A673 (cell line): Measurements from ENCODE around the gene CHST15. TPM values are rescaled to one million over a fixed set of nuclear protein-coding genes. Genes with fewer than 3 reads are reported as not detected.

Experiments used
- BruUV-seq: library from RNA; stranded (reverse); fragments of 400-500 nt; replicated peaks from 2 replicates; lab custom pipeline; 2021; lab: Mats Ljungman, UMichigan
- CTCF ChIA-PET: fragments of 300-600 bp; sonication (Branson Sonifier 250); formaldehyde crosslinking; loops from one replicate; lab custom pipeline; 2022; ENCODE audit warnings: antibody characterized with exemption; lab: Charles Lee
- POLR2A ChIA-PET: fragments of 300-600 bp; sonication (Branson Sonifier 250); formaldehyde crosslinking; loops from one replicate; lab custom pipeline; 2022; ENCODE audit warnings: antibody characterized with exemption; ENCODE audit not compliant: low non-redundant PET; lab: Charles Lee
- DNase-seq: peaks from one replicate; pipeline ENCODE4 v3.0.0-alpha.2; 2015; ENCODE audit warnings: low spot score
- H3K27ac ChIP-seq: fragments of 200-600 bp; sonication (generic); 2 replicates; pipeline ENCODE4 v1.5.1; 2016; ENCODE audit warnings: mixed run types, low read depth, mild to moderate bottlenecking, mixed read lengths, antibody characterized with exemption, low read length; ENCODE audit not compliant: poor library complexity, severe bottlenecking
- H3K27me3 ChIP-seq: fragments of 200-600 bp; sonication (generic); replicated peaks from 2 replicates; pipeline ENCODE4 v1.6.1; 2017; ENCODE audit warnings: mixed run types, low read depth, mild to moderate bottlenecking, mixed read lengths, antibody characterized with exemption, low read length; ENCODE audit not compliant: insufficient read depth, poor library complexity
- H3K36me3 ChIP-seq: fragments of 200-600 bp; sonication (generic); 2 replicates; pipeline ENCODE4 v1.6.1; 2016; ENCODE audit warnings: mixed run types, mild to moderate bottlenecking, mixed read lengths, antibody characterized with exemption, low read length; ENCODE audit not compliant: insufficient read depth, poor library complexity, severe bottlenecking
- H3K4me1 ChIP-seq: fragments of 200-600 bp; sonication (generic); 2 replicates; pipeline ENCODE4 v1.6.1; 2017; ENCODE audit warnings: mixed run types, mild to moderate bottlenecking, mixed read lengths, antibody characterized with exemption, low read length; ENCODE audit not compliant: insufficient read depth, poor library complexity, severe bottlenecking
- H3K4me3 ChIP-seq: fragments of 200-600 bp; sonication (generic); 2 replicates; pipeline ENCODE4 v1.5.1; 2016; ENCODE audit warnings: low read depth, mixed run types, mild to moderate bottlenecking, mixed read lengths, low read length; ENCODE audit not compliant: poor library complexity, severe bottlenecking
- H3K9me3 ChIP-seq: fragments of 200-600 bp; sonication (generic); 2 replicates; pipeline ENCODE4 v1.6.1; 2016; ENCODE audit warnings: mixed run types, low read depth, mild to moderate bottlenecking, mixed read lengths, antibody characterized with exemption, low read length; ENCODE audit not compliant: poor library complexity, severe bottlenecking
- EZH2 ChIP-seq: fragments of 200-600 bp; sonication (generic); IDR thresholded peaks from 2 replicates; pipeline ENCODE4 v1.6.1; 2017; ENCODE audit warnings: borderline replicate concordance, low read depth, mild to moderate bottlenecking, mixed read lengths, antibody characterized with exemption, low read length; ENCODE audit not compliant: poor library complexity, severe bottlenecking
- intact Hi-C: fragments of 100-400 bp; cut with micrococcal nuclease; formaldehyde crosslinking; loops from one replicate; pipeline ENCODE4 v1.10.0; 2022; ENCODE audit not compliant: unreplicated experiment
- total RNA-seq: library from RNA; stranded (reverse); gene quantifications from 2 replicates; pipeline ENCODE4 v1.2.3, GENCODE V29; 2021
- TF ChIP-seq, protein P1 (sequence below): fragments of 300-800, 200-600 bp; sonication (generic); conservative IDR thresholded peaks from 2 replicates; pipeline ENCODE4 v1.5.1; 2017; ENCODE audit warnings: low read depth, mild to moderate bottlenecking, antibody characterized with exemption, low read length, moderate library complexity, mixed read lengths

CHST15 gene
- total RNA-seq, 1 experiment from 2014 or later, result 1.7 TPM

DNA sequence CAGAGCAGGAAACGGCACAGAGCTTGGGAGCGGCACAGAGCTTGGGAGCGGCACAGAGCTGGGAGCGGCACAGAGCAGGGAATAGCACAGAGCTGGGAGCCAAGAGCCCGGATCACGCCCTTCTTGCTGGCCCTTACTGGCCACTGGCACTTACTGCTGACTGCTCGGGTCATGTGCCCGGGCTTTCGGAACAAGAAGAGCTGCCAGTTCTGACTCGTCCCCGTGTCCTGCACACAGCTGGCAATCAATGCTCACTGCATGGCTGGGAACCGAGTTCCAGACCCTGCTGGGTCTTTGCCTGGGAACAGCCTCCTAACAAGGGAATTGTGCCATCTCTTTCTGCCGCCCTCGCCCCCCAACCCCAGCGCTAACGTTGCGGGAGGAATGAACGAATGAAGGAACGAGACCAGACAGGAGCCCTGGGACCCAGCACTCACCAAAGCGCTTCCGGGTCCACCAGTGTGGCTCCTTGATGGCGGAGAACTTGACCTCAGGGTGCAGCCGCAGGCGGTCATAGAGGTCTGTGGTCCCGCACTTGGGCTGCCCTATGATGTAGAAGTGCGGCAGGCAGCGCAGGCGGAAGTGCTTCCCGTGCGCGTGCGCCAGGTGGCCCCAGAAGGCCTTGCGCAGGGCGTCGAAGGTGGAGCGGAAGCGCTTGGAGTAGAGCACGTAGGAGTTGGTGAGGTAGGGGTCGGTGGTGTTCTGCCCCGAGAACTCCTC is 49.1 kb downstream of the CHST15 start:
- DNase-seq, result no peak
- H3K36me3 ChIP-seq, result no peaks in the 10 kb centered on the region
- no peaks in the 10 kb centered on the region for H3K4me1 ChIP-seq
- no peaks in the 10 kb centered on the region for H3K9me3 ChIP-seq
- CTCF ChIA-PET, result no interaction called here
- H3K4me3 ChIP-seq, result no peak overlapping the region
- POLR2A ChIA-PET, result no interaction called here
- H3K27me3 ChIP-seq, result no peaks in the 10 kb centered on the region
- TF ChIP-seq, protein P1, sequence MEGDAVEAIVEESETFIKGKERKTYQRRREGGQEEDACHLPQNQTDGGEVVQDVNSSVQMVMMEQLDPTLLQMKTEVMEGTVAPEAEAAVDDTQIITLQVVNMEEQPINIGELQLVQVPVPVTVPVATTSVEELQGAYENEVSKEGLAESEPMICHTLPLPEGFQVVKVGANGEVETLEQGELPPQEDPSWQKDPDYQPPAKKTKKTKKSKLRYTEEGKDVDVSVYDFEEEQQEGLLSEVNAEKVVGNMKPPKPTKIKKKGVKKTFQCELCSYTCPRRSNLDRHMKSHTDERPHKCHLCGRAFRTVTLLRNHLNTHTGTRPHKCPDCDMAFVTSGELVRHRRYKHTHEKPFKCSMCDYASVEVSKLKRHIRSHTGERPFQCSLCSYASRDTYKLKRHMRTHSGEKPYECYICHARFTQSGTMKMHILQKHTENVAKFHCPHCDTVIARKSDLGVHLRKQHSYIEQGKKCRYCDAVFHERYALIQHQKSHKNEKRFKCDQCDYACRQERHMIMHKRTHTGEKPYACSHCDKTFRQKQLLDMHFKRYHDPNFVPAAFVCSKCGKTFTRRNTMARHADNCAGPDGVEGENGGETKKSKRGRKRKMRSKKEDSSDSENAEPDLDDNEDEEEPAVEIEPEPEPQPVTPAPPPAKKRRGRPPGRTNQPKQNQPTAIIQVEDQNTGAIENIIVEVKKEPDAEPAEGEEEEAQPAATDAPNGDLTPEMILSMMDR, result no peak
- TF ChIP-seq EZH2, result no peak
- no TSS peak for BruUV-seq
- intact Hi-C loops, result no loop called here
- H3K27ac ChIP-seq, result no peak overlapping the region

GRCh38 chr10:124043310-124044142 is 49.9 kb downstream of the CHST15 start:
- H3K36me3 ChIP-seq, result no peaks in the 10 kb centered on the region
- H3K27ac ChIP-seq, result no peak overlapping the region
- ChIA-PET CTCF (interaction anchor here (0.7 kb wide), 1 partner anchor 360 kb away, joined by 3 read pairs; no protein-coding TSS in a partner anchor), POLR2A (no interaction called here)
- H3K4me1 ChIP-seq, result no peaks in the 10 kb centered on the region
- no peak for TF ChIP-seq EZH2
- TF ChIP-seq, protein P1, result no peak
- no peak for DNase-seq
- BruUV-seq, result no TSS peak
- H3K9me3 ChIP-seq, result no peaks in the 10 kb centered on the region
- no peaks in the 10 kb centered on the region for H3K27me3 ChIP-seq
- intact Hi-C loops, result no loop called here
- no peak overlapping the region for H3K4me3 ChIP-seq

- no peaks in the 10 kb centered on the region for H3K27me3 ChIP-seq
- intact Hi-C loops, result no loop called here
- H3K9me3 ChIP-seq, result no peaks in the 10 kb centered on the region
- H3K4me3 ChIP-seq, result no peak overlapping the region
- H3K4me1 ChIP-seq, result no peaks in the 10 kb centered on the region
- no peak overlapping the region for H3K27ac ChIP-seq
- no peak for DNase-seq
- no peaks in the 10 kb centered on the region for H3K36me3 ChIP-seq
- no TSS peak for BruUV-seq
- CTCF ChIA-PET, result interaction anchor here (0.7 kb wide), 1 partner anchor 361 kb away, joined by 3 read pairs; no protein-coding TSS in a partner anchor
- TF ChIP-seq, protein P1, result no peak
- no peak for TF ChIP-seq EZH2
- POLR2A ChIA-PET, result no interaction called here
These were observed 50.6 kb downstream of the CHST15 start for GRCh38 chr10:124042656-124043309.
